Panc1 (cell line): ENCODE measurements around the gene EIF4G3. TPM values are rescaled to one million over a fixed set of nuclear protein-coding genes. Genes with fewer than 3 reads are reported as not detected.

ENCODE experiments used
- ATAC-seq: fragments of 200-7000 bp; cut with Tn5 transposase; 2 replicates; pipeline ENCODE4 v1.9.1; 2020; ENCODE audit warnings: mild to moderate bottlenecking, moderate library complexity
- BruUV-seq: library from RNA; stranded (reverse); fragments of 400-500 nt; replicated peaks from 2 replicates; lab custom pipeline; 2021; lab: Mats Ljungman, UMichigan
- CTCF ChIA-PET: fragments of 300-600 bp; sonication (Branson Sonifier 250); formaldehyde crosslinking; loops from one replicate; lab custom pipeline; 2022; ENCODE audit warnings: antibody characterized with exemption; lab: Charles Lee
- POLR2A ChIA-PET: fragments of 300-600 bp; sonication (Branson Sonifier 250); formaldehyde crosslinking; loops from one replicate; lab custom pipeline; 2022; ENCODE audit warnings: antibody characterized with exemption; lab: Charles Lee
- DNase-seq: peaks from one replicate; pipeline ENCODE4 v3.0.0-alpha.2; 2010; ENCODE audit warnings: low read depth, low spot score
- H3K27ac ChIP-seq: 2 replicates; pipeline ENCODE4 v1.5.1; 2011; ENCODE audit warnings: mild to moderate bottlenecking, low read length, inconsistent platforms
- H3K27me3 ChIP-seq: fragments of 200-500 bp; sonication (Bioruptor generic); 2 replicates; pipeline ENCODE4 v1.6.0; 2014; ENCODE audit warnings: low read length, inconsistent platforms; ENCODE audit not compliant: control insufficient read depth, insufficient read depth
- H3K36me3 ChIP-seq: fragments of 200-500 bp; sonication (Bioruptor generic); 2 replicates; pipeline ENCODE4 v1.5.1; 2014; ENCODE audit warnings: inconsistent platforms, mild to moderate bottlenecking, low read length, moderate library complexity; ENCODE audit not compliant: control insufficient read depth, insufficient read depth
- H3K4me1 ChIP-seq: 2 replicates; pipeline ENCODE4 v1.5.1; 2011; ENCODE audit warnings: inconsistent platforms, mild to moderate bottlenecking, low read length, moderate library complexity; ENCODE audit not compliant: control insufficient read depth, insufficient read depth
- H3K4me3 ChIP-seq, 2 experiments: 2 replicates each; pipeline ENCODE4 v1.5.1; 2011 to 2012; ENCODE audit warnings: low read depth in 2 of 2, low read length in 2 of 2, mild to moderate bottlenecking in 2 of 2, inconsistent platforms in 1 of 2, moderate library complexity in 1 of 2
- H3K9me3 ChIP-seq: fragments of 200-500 bp; sonication (Bioruptor generic); 2 replicates; pipeline ENCODE4 v1.5.1; 2014; ENCODE audit warnings: low read depth, mild to moderate bottlenecking, inconsistent platforms, low read length, moderate library complexity; ENCODE audit not compliant: control insufficient read depth, insufficient read depth
- POLR2AphosphoS5 ChIP-seq: IDR thresholded peaks from 2 replicates; pipeline ENCODE4 v1.6.1; 2012; ENCODE audit warnings: mild to moderate bottlenecking, low read depth, low read length, moderate library complexity
- REST ChIP-seq, 2 experiments: IDR thresholded peaks; 2 replicates each; pipeline ENCODE4 v1.6.1; 2011 to 2012; ENCODE audit warnings: low read depth in 2 of 2, control low read depth in 1 of 2, low read length in 1 of 2, mild to moderate bottlenecking in 1 of 2, moderate library complexity in 1 of 2; ENCODE audit not compliant: insufficient read depth in 1 of 2
- SIN3A ChIP-seq: IDR thresholded peaks from 2 replicates; pipeline ENCODE4 v1.6.1; 2012; ENCODE audit warnings: low read depth, mild to moderate bottlenecking, low read length, moderate library complexity, borderline replicate concordance; ENCODE audit not compliant: insufficient read depth
- TCF7L2 ChIP-seq: IDR thresholded peaks from 2 replicates; pipeline ENCODE4 v1.6.1; 2011; ENCODE audit warnings: mild to moderate bottlenecking, low read depth, low read length, inconsistent platforms
- in situ Hi-C: cut with HindIII; loops from 2 replicates; pipeline ENCODE4 v1.10.0; 2016; ENCODE audit warnings: low sequenced_read_pairs, low pct_unique_long_range_greater_than_20kb
- intact Hi-C: fragments of 100-400 bp; cut with micrococcal nuclease; formaldehyde crosslinking; loops from one replicate; pipeline ENCODE4 v1.10.0; 2022; ENCODE audit not compliant: unreplicated experiment
- total RNA-seq: library from RNA; stranded (reverse); gene quantifications from one replicate; pipeline ENCODE4 v1.2.1, GENCODE V29; 2021; ENCODE audit not compliant: unreplicated experiment
- TF ChIP-seq, protein P1 (sequence below): fragments of 450-650 bp; IDR thresholded peaks from 2 replicates; pipeline ENCODE4 v1.5.1; 2017; ENCODE audit warnings: mild to moderate bottlenecking

Gene EIF4G3
- total RNA-seq, 1 experiment from 2014 or later, result 78.6 TPM

DNA sequence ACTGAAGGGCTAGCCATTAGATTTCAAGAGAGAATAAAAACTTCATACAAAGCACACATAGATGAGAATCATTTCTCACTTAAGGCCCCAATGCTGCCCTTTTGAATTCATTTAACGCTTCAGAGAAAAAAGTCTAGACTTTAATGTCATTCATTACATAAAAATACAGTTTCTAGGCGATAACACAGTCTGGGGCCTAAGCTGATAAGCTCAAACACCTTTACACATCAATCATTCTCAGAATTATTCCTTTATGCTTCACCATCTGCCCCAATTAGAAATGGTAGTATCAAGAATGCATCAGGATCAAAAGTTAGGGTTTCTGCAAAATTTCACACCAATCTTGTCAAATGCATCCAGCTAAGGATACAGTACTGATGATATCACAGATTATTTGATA is 289.5 kb downstream of the EIF4G3 start:
- H3K36me3 ChIP-seq, result peaks cover 23% of the 10 kb centered on the region
- TF ChIP-seq SIN3A (no peak), POLR2AphosphoS5 (no peak)
- TF ChIP-seq, protein P1, sequence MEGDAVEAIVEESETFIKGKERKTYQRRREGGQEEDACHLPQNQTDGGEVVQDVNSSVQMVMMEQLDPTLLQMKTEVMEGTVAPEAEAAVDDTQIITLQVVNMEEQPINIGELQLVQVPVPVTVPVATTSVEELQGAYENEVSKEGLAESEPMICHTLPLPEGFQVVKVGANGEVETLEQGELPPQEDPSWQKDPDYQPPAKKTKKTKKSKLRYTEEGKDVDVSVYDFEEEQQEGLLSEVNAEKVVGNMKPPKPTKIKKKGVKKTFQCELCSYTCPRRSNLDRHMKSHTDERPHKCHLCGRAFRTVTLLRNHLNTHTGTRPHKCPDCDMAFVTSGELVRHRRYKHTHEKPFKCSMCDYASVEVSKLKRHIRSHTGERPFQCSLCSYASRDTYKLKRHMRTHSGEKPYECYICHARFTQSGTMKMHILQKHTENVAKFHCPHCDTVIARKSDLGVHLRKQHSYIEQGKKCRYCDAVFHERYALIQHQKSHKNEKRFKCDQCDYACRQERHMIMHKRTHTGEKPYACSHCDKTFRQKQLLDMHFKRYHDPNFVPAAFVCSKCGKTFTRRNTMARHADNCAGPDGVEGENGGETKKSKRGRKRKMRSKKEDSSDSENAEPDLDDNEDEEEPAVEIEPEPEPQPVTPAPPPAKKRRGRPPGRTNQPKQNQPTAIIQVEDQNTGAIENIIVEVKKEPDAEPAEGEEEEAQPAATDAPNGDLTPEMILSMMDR, result no peak
- in situ Hi-C loops, result no loop called here
- H3K4me3 ChIP-seq, result no peak overlapping the region
- H3K4me1 ChIP-seq, result no peaks in the 10 kb centered on the region; the same call in 1 of the 2 replicates
- DNase-seq (no peak), ATAC-seq (no peak)
- H3K27ac ChIP-seq, result peak overlapping the region; percentile 13; the same call in 1 of the 2 replicates
- H3K9me3 ChIP-seq, result no peaks in the 10 kb centered on the region
- CTCF ChIA-PET, result no interaction called here
- intact Hi-C loops, result no loop called here
- BruUV-seq, result no TSS peak
- POLR2A ChIA-PET, result no interaction called here
- no peaks in the 10 kb centered on the region for H3K27me3 ChIP-seq

GRCh38 chr1:20885121-20885520 is 291.6 kb downstream of the EIF4G3 start:
- no peaks in the 10 kb centered on the region for H3K9me3 ChIP-seq
- ATAC-seq, result no peak
- in situ Hi-C loops, result no loop called here

More at GRCh38 chr1:20885121-20885520, 291.6 kb downstream of the EIF4G3 start:
- H3K4me1 ChIP-seq, result no peaks in the 10 kb centered on the region; the same call in 1 of the 2 replicates
- TF ChIP-seq, protein P1, result no peak
- TF ChIP-seq SIN3A, result no peak
- TF ChIP-seq TCF7L2, result no peak
- TF ChIP-seq POLR2AphosphoS5, result no peak
- TF ChIP-seq REST (IDR thresholded peaks at IDR 0.05; ENCODE audit: insufficient read depth in 1 of 2, low read depth in 2 of 2, low read length in 1 of 2), result no peak
- CTCF ChIA-PET, result no interaction called here
- intact Hi-C loops, result no loop called here
- POLR2A ChIA-PET, result no interaction called here
- no peak for DNase-seq
- no peaks in the 10 kb centered on the region for H3K27me3 ChIP-seq
- H3K36me3 ChIP-seq, result peaks cover 13% of the 10 kb centered on the region
- no peak overlapping the region for H3K27ac ChIP-seq
- BruUV-seq, result no TSS peak
- no peak overlapping the region for H3K4me3 ChIP-seq
